ENCODE measurements around the gene NHSL2. TPM values are rescaled to one million over a fixed set of nuclear protein-coding genes. Genes with fewer than 3 reads are reported as not detected.
"Not testable (repeated sequence)": the region's sequence is repeated elsewhere in the genome, so short reads cannot be mapped to it uniquely, and the experiment has no call there.

NHSL2 gene
- total RNA-seq, 1 donor from 2014 or later: 0.43 TPM

DNA sequence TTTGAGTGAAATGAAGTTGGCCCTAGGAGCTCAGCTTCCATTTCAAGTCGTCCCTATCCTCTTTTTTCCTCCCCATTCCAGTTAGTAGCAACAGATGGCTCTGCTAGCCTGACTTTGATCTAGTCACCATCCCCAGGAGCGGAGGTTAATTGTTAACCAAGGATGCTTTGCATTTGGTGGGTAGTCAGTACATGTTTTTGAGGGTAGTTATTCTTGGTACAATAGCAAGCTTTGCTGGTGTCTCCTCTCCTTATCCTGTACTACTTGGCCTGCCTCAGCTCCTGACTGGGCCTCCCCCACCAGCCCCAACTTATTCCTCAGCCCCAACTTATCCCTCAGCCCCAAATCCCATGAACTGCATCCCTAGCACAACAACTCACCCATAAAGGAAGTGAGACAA lies 235.9 kb downstream of the NHSL2 start:
- H3K4me3 Mint-ChIP-seq (ENCODE audit: low read depth): no peak overlapping the region
- DNase-seq (ENCODE audit: low spot score): no peak
- intact Hi-C loops (cut with micrococcal nuclease): no loop called here
- no peaks in the 10 kb centered on the region for H3K9me3 Mint-ChIP-seq
- H3K4me1 Mint-ChIP-seq (ENCODE audit: low read depth): peaks cover 16% of the 10 kb centered on the region
- H3K27ac Mint-ChIP-seq: no peak overlapping the region
- H3K36me3 Mint-ChIP-seq (ENCODE audit: low read depth): no peaks in the 10 kb centered on the region
- H3K27me3 Mint-ChIP-seq (ENCODE audit: low read depth): peaks cover 40% of the 10 kb centered on the region

- intact Hi-C loops (cut with micrococcal nuclease): no loop called here
- no peak for DNase-seq (ENCODE audit: low spot score)
- Mint-ChIP-seq H3K27me3 (ENCODE audit: low read depth) (peaks cover 6% of the 10 kb centered on the region), H3K27ac (no peak overlapping the region), H3K36me3 (ENCODE audit: low read depth) (no peaks in the 10 kb centered on the region), H3K4me3 (ENCODE audit: low read depth) (no peak overlapping the region), H3K9me3 (no peaks in the 10 kb centered on the region), H3K4me1 (ENCODE audit: low read depth) (no peaks in the 10 kb centered on the region)
Measured at GRCh38 chrX:72158773-72159172, 248.1 kb downstream of the NHSL2 start.

- DNase-seq (ENCODE audit: low spot score): no peak
- intact Hi-C loops (cut with micrococcal nuclease): no loop called here
- H3K9me3 Mint-ChIP-seq: no peaks in the 10 kb centered on the region
- H3K4me1 Mint-ChIP-seq (ENCODE audit: low read depth): no peaks in the 10 kb centered on the region
- H3K27ac Mint-ChIP-seq: no peak overlapping the region
- peaks cover 6% of the 10 kb centered on the region for H3K27me3 Mint-ChIP-seq (ENCODE audit: low read depth)
- no peak overlapping the region for H3K4me3 Mint-ChIP-seq (ENCODE audit: low read depth)
- H3K36me3 Mint-ChIP-seq (ENCODE audit: low read depth): no peaks in the 10 kb centered on the region
Measured at GRCh38 chrX:72159769-72160168, 249.1 kb downstream of the NHSL2 start.

GRCh38 chrX:72165551-72165950 lies 254.9 kb downstream of the NHSL2 start:
- H3K36me3 Mint-ChIP-seq (ENCODE audit: low read depth): no peaks in the 10 kb centered on the region
- no peak for DNase-seq (ENCODE audit: low spot score)
- no peaks in the 10 kb centered on the region for H3K27me3 Mint-ChIP-seq (ENCODE audit: low read depth)
- H3K27ac Mint-ChIP-seq: no peak overlapping the region
- H3K9me3 Mint-ChIP-seq: no peaks in the 10 kb centered on the region
- no peak overlapping the region for H3K4me3 Mint-ChIP-seq (ENCODE audit: low read depth)
- H3K4me1 Mint-ChIP-seq (ENCODE audit: low read depth): peaks cover 6% of the 10 kb centered on the region
- intact Hi-C loops (cut with micrococcal nuclease): no loop called here

DNA sequence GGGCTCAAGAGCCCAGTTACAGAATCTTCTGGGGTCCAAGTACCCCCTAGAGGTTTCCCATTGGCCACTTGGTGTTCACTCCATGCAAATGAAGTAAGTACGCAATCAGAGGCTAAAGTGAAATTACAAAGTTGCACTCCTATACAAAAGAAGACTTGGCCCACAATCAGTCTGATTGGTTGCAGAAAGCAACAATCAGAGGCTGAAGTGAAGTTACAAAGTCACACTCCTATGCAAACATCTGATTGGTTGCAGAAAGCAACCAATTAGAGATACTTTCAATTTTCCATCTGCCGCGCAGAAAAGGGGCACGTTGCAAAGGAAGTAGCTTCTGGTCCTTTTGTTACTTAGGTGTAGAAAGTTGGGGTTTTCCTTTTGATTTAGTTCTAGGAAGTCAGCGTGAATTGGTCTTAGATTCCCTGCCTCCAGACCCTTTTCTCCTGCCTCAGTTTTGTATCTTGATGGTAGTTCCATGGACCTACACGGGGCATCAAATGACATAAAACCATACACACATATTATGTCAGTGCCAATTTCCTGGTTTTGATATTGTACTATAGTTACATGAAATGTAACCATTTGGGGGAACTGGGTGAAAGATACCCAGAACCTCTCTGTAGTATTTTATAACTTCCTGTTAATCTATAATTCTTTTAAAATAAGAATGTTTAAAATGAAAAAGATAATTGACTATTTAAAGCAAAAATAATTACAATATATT lies 258.5 kb downstream of the NHSL2 start:
- intact Hi-C loops (cut with micrococcal nuclease): no loop called here
- peak; percentile 13 for DNase-seq (ENCODE audit: low spot score)
- Mint-ChIP-seq H3K27ac (peak overlapping the region; percentile 52), H3K4me1 (ENCODE audit: low read depth) (peaks cover 6% of the 10 kb centered on the region), H3K4me3 (ENCODE audit: low read depth) (peak overlapping the region; percentile 61), H3K36me3 (ENCODE audit: low read depth) (no peaks in the 10 kb centered on the region), H3K9me3 (no peaks in the 10 kb centered on the region), H3K27me3 (ENCODE audit: low read depth) (no peaks in the 10 kb centered on the region)

DNA sequence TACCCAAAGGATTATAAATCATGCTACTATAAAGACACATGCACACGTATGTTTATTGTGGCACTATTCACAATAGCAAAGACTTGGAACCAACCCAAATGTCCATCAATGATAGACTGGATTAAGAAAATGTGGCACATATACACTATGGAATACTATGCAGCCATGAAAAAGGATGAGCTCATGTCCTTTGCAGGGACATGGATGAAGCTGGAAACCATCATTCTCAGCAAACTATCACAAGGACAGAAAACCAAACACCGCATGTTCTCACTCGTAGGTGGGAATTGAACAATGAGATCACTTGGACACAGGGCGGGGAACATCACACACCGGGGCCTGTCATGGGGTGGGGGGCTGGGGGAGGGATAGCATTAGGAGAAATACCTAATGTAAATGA lies 265.6 kb downstream of the NHSL2 start:
- H3K27me3 Mint-ChIP-seq (ENCODE audit: low read depth); H3K27ac Mint-ChIP-seq; H3K36me3 Mint-ChIP-seq (ENCODE audit: low read depth); DNase-seq (ENCODE audit: low spot score); H3K9me3 Mint-ChIP-seq; H3K4me1 Mint-ChIP-seq (ENCODE audit: low read depth); H3K4me3 Mint-ChIP-seq (ENCODE audit: low read depth); intact Hi-C loops (cut with micrococcal nuclease): not testable (repeated sequence)

DNA sequence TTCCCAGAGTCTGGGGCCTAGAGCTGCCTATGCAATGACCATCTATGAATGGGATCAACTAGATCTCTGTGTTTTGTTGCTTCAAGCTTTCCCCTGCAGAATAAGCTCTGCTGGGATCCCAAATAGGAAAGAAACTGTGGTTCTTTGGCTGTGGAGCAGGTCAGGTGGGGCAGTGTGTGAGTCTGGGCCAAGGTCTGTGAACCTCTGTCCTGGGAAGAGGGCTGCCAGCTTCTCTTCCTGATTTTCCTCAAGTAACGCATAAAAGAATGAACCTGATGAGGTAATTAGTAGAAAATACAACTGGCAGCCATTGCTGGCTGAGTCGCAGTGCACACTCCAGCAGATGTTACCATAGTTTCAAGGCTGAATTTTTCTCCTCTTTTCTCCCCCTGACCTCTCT lies 266.3 kb downstream of the NHSL2 start:
- H3K36me3 Mint-ChIP-seq (ENCODE audit: low read depth): no peaks in the 10 kb centered on the region
- intact Hi-C loops (cut with micrococcal nuclease): no loop called here
- H3K9me3 Mint-ChIP-seq: no peaks in the 10 kb centered on the region
- no peak overlapping the region for H3K4me3 Mint-ChIP-seq (ENCODE audit: low read depth)
- H3K27ac Mint-ChIP-seq: no peak overlapping the region
- DNase-seq (ENCODE audit: low spot score): no peak
- H3K4me1 Mint-ChIP-seq (ENCODE audit: low read depth): peaks cover 2% of the 10 kb centered on the region
- H3K27me3 Mint-ChIP-seq (ENCODE audit: low read depth): no peaks in the 10 kb centered on the region

DNA sequence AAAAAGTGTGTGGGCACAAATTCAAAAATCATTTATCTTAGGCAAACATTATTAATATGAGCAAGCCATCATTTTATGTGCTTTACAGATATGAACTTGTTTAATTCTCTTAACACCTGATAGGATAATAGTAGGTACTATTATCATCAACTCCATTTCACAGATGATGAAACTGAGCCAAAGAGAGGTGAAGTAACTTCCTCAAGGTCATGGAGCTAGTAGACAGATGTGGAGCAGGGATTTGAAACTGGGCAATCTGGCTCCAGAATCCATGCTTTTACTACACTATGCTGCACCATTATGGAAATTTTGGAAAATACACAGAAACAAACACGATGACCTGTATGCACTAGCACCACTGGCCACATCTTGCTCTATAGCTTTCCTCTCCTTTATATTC lies 269.9 kb downstream of the NHSL2 start:
- DNase-seq (ENCODE audit: low spot score): no peak
- H3K4me3 Mint-ChIP-seq (ENCODE audit: low read depth): no peak overlapping the region
- no peak overlapping the region for H3K27ac Mint-ChIP-seq
- intact Hi-C loops (cut with micrococcal nuclease): loop anchor here (2.0 kb wide), 2 partner anchors 58 to 162 kb away; partner anchors contain the start of gene ERCC6L
- peaks cover 4% of the 10 kb centered on the region for H3K36me3 Mint-ChIP-seq (ENCODE audit: low read depth)
- H3K9me3 Mint-ChIP-seq: no peaks in the 10 kb centered on the region
- H3K4me1 Mint-ChIP-seq (ENCODE audit: low read depth): peaks cover 2% of the 10 kb centered on the region
- H3K27me3 Mint-ChIP-seq (ENCODE audit: low read depth): no peaks in the 10 kb centered on the region

GRCh38 chrX:72181178-72182125 lies 270.8 kb downstream of the NHSL2 start, which contains the start of gene PIN4:
Gene PIN4 (plus strand): TSS chrX:72181757. CDS start chrX:72181786, 29 bp downstream.
- Mint-ChIP-seq H3K4me3 (ENCODE audit: low read depth) (no peak within 1 kb of the TSS), H3K4me1 (ENCODE audit: low read depth) (peaks cover 2% of the 10 kb centered on the region), H3K27me3 (ENCODE audit: low read depth) (no peaks in the 10 kb centered on the region), H3K36me3 (ENCODE audit: low read depth) (peaks cover 4% of the 10 kb centered on the region), H3K27ac (no peak within 1 kb of the TSS), H3K9me3 (no peaks in the 10 kb centered on the region)
- DNase-seq (ENCODE audit: low spot score): peak; percentile 77
- intact Hi-C loops (cut with micrococcal nuclease): loop anchor here (2.0 kb wide), 2 partner anchors 57 to 163 kb away; partner anchors contain the start of gene ERCC6L

- Mint-ChIP-seq H3K27me3 (ENCODE audit: low read depth) (no peaks in the 10 kb centered on the region), H3K27ac (no peak overlapping the region), H3K36me3 (ENCODE audit: low read depth) (peaks cover 4% of the 10 kb centered on the region), H3K4me1 (ENCODE audit: low read depth) (peaks cover 2% of the 10 kb centered on the region), H3K9me3 (no peaks in the 10 kb centered on the region), H3K4me3 (ENCODE audit: low read depth) (no peak overlapping the region)
- intact Hi-C loops (cut with micrococcal nuclease): no loop called here
- DNase-seq (ENCODE audit: low spot score): no peak
Measured at GRCh38 chrX:72182924-72183323, 272.3 kb downstream of the NHSL2 start.

DNA sequence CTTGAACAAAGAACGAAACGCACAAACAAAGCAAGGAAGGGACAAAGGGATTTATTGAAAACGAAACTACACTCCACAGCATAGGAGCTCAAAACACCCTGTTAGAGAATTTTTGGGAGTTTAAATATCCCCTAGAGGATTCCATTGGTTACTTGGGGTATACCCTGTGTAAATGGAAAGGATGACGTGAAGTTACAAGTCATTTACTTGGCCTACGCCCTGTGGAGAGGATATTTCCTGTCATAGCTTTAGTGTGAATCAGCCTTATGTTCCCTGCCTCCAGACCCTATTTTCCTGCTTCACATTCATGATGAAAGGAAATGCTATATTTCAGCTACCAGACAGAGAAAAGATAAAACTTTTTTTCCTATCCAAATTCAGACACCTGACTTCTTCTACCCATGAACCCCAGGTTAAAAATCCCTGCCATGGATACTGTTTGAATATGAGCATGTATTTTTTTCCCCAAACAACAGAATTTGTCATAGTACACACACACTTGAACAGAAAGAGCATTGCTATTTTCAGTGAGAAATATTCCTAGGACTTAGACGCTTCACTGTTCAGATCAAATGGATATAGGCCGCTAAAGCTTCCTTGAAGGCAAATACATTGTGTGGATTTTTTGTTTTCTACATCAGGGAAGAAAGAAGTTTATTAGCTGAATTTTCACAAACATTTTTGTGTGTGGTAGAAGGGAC lies 291.3 kb downstream of the NHSL2 start:
- intact Hi-C loops (cut with micrococcal nuclease): no loop called here
- Mint-ChIP-seq H3K36me3 (ENCODE audit: low read depth) (peaks cover 28% of the 10 kb centered on the region), H3K27ac (no peak overlapping the region), H3K4me1 (ENCODE audit: low read depth) (no peaks in the 10 kb centered on the region), H3K27me3 (ENCODE audit: low read depth) (no peaks in the 10 kb centered on the region), H3K4me3 (ENCODE audit: low read depth) (no peak overlapping the region), H3K9me3 (no peaks in the 10 kb centered on the region)
- no peak for DNase-seq (ENCODE audit: low spot score)
